Nephron (organoid): ENCODE measurements around the gene MGMT.

Source experiments
- H3K27ac Mint-ChIP-seq, 3 experiments: 2 replicates each; pipeline ENCODE4 v1.8.0; 2020; ENCODE audit warnings: mixed read lengths in 3 of 3, mild to moderate bottlenecking in 2 of 3, moderate library complexity in 1 of 3
- H3K27me3 Mint-ChIP-seq: 2 replicates; pipeline ENCODE4 v1.8.0; 2021; ENCODE audit warnings: low read depth, mild to moderate bottlenecking, moderate library complexity, mixed read lengths
- H3K36me3 Mint-ChIP-seq: 2 replicates; pipeline ENCODE4 v1.8.0; 2020; ENCODE audit warnings: low read depth, mixed read lengths
- H3K4me1 Mint-ChIP-seq: 2 replicates; pipeline ENCODE4 v1.8.0; 2020; ENCODE audit warnings: mixed read lengths
- H3K4me3 Mint-ChIP-seq, 3 experiments: 2 replicates each; pipeline ENCODE4 v1.8.0; 2020; ENCODE audit warnings: mild to moderate bottlenecking in 3 of 3, mixed read lengths in 3 of 3, moderate library complexity in 2 of 3
- H3K9me3 Mint-ChIP-seq: 2 replicates; pipeline ENCODE4 v1.8.0; 2020; ENCODE audit warnings: mixed read lengths
- TF ChIP-seq, protein P1 (sequence below), 3 experiments: fragments of 200-600 bp; sonication (generic); IDR thresholded peaks; one replicate each; pipeline ENCODE4 v1.5.0; 2021; ENCODE audit warnings: antibody characterized with exemption in 3 of 3; ENCODE audit not compliant: unreplicated experiment in 3 of 3

Gene MGMT

DNA sequence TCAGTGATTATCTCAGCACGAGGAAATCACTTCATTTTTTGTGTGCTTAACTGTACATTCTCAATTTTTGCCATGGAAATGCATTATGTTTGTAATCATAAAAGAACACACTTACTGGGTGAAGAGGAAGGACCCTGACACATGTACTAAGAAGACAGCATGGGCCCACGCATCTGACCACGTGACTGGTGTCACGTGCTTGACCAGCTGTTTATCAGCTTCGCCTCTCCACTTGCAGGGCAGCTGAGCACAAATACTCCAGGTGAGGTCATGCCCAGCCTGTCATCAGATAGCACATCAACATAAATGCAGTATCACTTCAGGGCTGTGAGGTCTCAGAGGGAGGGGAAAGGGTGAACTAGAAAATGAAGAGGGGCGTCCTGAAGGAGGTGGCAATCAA is 317.2 kb downstream of the MGMT start:
- H3K27me3 Mint-ChIP-seq: peaks cover 4% of the 10 kb centered on the region
- no peak overlapping the region for H3K4me3 Mint-ChIP-seq
- H3K36me3 Mint-ChIP-seq: peaks cover 3% of the 10 kb centered on the region
- no peaks in the 10 kb centered on the region for H3K9me3 Mint-ChIP-seq
- H3K4me1 Mint-ChIP-seq: no peaks in the 10 kb centered on the region
- TF ChIP-seq, protein P1, sequence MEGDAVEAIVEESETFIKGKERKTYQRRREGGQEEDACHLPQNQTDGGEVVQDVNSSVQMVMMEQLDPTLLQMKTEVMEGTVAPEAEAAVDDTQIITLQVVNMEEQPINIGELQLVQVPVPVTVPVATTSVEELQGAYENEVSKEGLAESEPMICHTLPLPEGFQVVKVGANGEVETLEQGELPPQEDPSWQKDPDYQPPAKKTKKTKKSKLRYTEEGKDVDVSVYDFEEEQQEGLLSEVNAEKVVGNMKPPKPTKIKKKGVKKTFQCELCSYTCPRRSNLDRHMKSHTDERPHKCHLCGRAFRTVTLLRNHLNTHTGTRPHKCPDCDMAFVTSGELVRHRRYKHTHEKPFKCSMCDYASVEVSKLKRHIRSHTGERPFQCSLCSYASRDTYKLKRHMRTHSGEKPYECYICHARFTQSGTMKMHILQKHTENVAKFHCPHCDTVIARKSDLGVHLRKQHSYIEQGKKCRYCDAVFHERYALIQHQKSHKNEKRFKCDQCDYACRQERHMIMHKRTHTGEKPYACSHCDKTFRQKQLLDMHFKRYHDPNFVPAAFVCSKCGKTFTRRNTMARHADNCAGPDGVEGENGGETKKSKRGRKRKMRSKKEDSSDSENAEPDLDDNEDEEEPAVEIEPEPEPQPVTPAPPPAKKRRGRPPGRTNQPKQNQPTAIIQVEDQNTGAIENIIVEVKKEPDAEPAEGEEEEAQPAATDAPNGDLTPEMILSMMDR (IDR thresholded peaks at IDR 0.05; ENCODE audit: unreplicated experiment in 3 of 3): no peak
- no peak overlapping the region for H3K27ac Mint-ChIP-seq

- H3K27ac Mint-ChIP-seq: no peak overlapping the region
- H3K4me3 Mint-ChIP-seq: no peak overlapping the region
- peaks cover 3% of the 10 kb centered on the region for H3K9me3 Mint-ChIP-seq
- TF ChIP-seq, protein P1 (IDR thresholded peaks at IDR 0.05; ENCODE audit: unreplicated experiment in 3 of 3): no peak
- H3K27me3 Mint-ChIP-seq: peaks cover 4% of the 10 kb centered on the region
- H3K36me3 Mint-ChIP-seq: peaks cover 8% of the 10 kb centered on the region
- H3K4me1 Mint-ChIP-seq: no peaks in the 10 kb centered on the region
These were observed 317.9 kb downstream of the MGMT start for GRCh38 chr10:129784891-129785290.

DNA sequence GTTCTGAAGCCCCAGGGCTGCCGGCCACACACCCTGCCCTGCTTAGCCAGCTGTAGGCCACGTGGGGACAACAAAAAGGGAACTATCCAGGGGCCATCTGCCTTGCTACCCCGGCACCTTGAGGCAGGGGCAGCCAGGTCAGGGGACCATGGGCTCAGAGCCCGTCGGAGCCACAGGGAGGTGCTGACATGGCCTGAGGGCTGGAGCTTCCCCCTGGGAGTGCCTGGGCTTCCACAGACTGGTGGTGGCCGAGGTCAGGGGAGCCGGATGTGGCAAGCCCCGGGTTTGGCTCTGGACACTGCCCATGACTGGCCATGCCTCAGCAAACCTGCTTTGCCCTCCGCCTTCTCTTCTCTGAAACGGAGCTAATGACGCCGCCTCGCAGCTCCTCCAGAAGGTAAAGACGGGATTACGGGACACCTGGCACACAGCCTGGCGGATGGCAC is 318.5 kb downstream of the MGMT start:
- no peak overlapping the region for H3K4me3 Mint-ChIP-seq
- peaks cover 11% of the 10 kb centered on the region for H3K36me3 Mint-ChIP-seq
- peaks cover 6% of the 10 kb centered on the region for H3K9me3 Mint-ChIP-seq
- H3K4me1 Mint-ChIP-seq: no peaks in the 10 kb centered on the region
- TF ChIP-seq, protein P1 (IDR thresholded peaks at IDR 0.05; ENCODE audit: unreplicated experiment in 3 of 3): no peak
- H3K27me3 Mint-ChIP-seq: peaks cover 4% of the 10 kb centered on the region
- no peak overlapping the region for H3K27ac Mint-ChIP-seq

DNA sequence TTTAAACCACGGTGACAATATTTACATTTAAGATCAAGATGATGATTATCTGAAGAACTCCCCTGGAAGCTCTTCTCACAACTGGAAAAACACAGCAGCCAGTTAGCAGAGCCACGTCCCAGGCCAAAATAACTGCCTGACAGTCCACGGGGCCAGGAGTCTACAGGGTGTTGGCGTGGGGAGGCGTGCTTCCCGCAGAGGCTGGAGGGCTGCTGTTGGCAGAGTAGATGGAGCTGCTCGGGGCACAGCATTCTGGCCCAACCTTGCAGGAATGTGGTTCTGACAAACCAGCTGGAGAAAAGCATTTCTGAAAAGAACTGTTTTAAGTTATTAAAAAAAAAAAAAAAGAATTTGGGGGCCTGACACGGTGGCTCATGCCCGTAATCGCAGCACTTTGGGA is 319.2 kb downstream of the MGMT start:
- H3K9me3 Mint-ChIP-seq: peaks cover 6% of the 10 kb centered on the region
- peaks cover 11% of the 10 kb centered on the region for H3K36me3 Mint-ChIP-seq
- no peak overlapping the region for H3K4me3 Mint-ChIP-seq
- H3K27ac Mint-ChIP-seq: no peak overlapping the region
- peaks cover 4% of the 10 kb centered on the region for H3K4me1 Mint-ChIP-seq
- peaks cover 4% of the 10 kb centered on the region for H3K27me3 Mint-ChIP-seq
- TF ChIP-seq, protein P1 (IDR thresholded peaks at IDR 0.05; ENCODE audit: unreplicated experiment in 3 of 3): no peak

- H3K4me3 Mint-ChIP-seq: no peak overlapping the region
- H3K9me3 Mint-ChIP-seq: peaks cover 8% of the 10 kb centered on the region
- TF ChIP-seq, protein P1 (IDR thresholded peaks at IDR 0.05; ENCODE audit: unreplicated experiment in 3 of 3): no peak
- no peak overlapping the region for H3K27ac Mint-ChIP-seq
- peaks cover 6% of the 10 kb centered on the region for H3K4me1 Mint-ChIP-seq
- H3K27me3 Mint-ChIP-seq: no peaks in the 10 kb centered on the region
- H3K36me3 Mint-ChIP-seq: peaks cover 19% of the 10 kb centered on the region
These were observed 320.5 kb downstream of the MGMT start for GRCh38 chr10:129787557-129787956.

DNA sequence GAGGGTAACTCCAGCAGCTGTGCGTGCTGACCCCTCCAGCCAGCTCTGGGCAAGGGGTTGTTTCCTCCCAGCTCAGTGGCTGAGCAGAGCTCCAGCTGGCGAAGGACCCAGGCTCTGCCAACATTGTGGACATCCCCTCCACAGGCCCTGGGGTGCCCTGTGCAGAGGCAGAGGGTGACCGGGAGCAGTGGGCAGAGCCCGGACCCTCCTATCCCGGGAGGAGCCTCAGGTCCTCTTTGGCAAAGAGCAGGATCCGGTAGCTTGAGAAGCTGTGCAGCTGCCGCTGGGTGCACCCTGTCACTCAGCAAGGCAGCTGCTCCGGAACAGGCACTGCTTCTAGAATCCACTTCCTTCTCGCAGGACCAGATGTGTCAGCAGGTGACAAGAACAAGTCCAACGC is 321.2 kb downstream of the MGMT start:
- H3K36me3 Mint-ChIP-seq: peaks cover 24% of the 10 kb centered on the region
- TF ChIP-seq, protein P1 (IDR thresholded peaks at IDR 0.05; ENCODE audit: unreplicated experiment in 3 of 3): no peak
- no peaks in the 10 kb centered on the region for H3K27me3 Mint-ChIP-seq
- H3K4me1 Mint-ChIP-seq: peaks cover 6% of the 10 kb centered on the region
- H3K4me3 Mint-ChIP-seq: no peak overlapping the region
- peaks cover 12% of the 10 kb centered on the region for H3K9me3 Mint-ChIP-seq
- no peak overlapping the region for H3K27ac Mint-ChIP-seq
